Esophagus muscularis mucosa (tissue), 4 donors: ENCODE results near the gene CDK4. TPM values are rescaled to one million over a fixed set of nuclear protein-coding genes. Genes with fewer than 3 reads are reported as not detected.

Experiments
- DNase-seq: peaks from one replicate; pipeline ENCODE4 v3.0.0-alpha.2; 2017; ENCODE audit errors: extremely low spot score
- H3K27ac ChIP-seq, 4 donors: fragments of 200-600 bp; sonication (generic); replicated peaks in 1 of 4; 1 replicate in 3 of 4; 2 replicates in 1 of 4; pipeline ENCODE4 v1.5.1; 2016 to 2019; ENCODE audit warnings: mild to moderate bottlenecking in 1 of 4
- H3K27me3 ChIP-seq, 4 donors: fragments of 200-600 bp; sonication (generic); one replicate each; pipeline versions ENCODE4 v1.5.1 to v1.6.0; 2016 to 2019
- H3K36me3 ChIP-seq, 4 donors: fragments of 200-600 bp; sonication (generic); one replicate each; pipeline ENCODE4 v1.5.1; 2016 to 2019
- H3K4me1 ChIP-seq, 4 donors: fragments of 200-600 bp; sonication (generic); one replicate each; pipeline ENCODE4 v1.5.1; 2016 to 2019
- H3K4me3 ChIP-seq, 4 donors: fragments of 200-600 bp; sonication (generic); 1 replicate in 2 of 4; 2 replicates in 2 of 4; pipeline ENCODE4 v1.5.1; 2016 to 2019; ENCODE audit warnings: mild to moderate bottlenecking in 4 of 4, moderate library complexity in 1 of 4
- H3K9me3 ChIP-seq, 4 donors: fragments of 200-600 bp; sonication (generic); 1 replicate in 3 of 4; 2 replicates in 1 of 4; pipeline ENCODE4 v1.5.1; 2016 to 2019
- EP300 ChIP-seq: sonication (generic); formaldehyde crosslinking; IDR thresholded peaks from one replicate; pipeline ENCODE4 v1.6.1; 2017; ENCODE audit warnings: antibody characterized with exemption
- POLR2A ChIP-seq: fragments of 450-650 bp; IDR thresholded peaks from one replicate; pipeline ENCODE4 v1.6.1; 2017; ENCODE audit warnings: antibody characterized with exemption, moderate library complexity, mild to moderate bottlenecking, low read depth
- POLR2AphosphoS5 ChIP-seq, 2 donors: sonication (generic); formaldehyde crosslinking; IDR thresholded peaks; one replicate each; pipeline ENCODE4 v1.6.1; 2017; ENCODE audit warnings: antibody characterized with exemption in 2 of 2
- WGBS: methylation state at CpG from one replicate; pipeline ENCODE4 v1.1.5; 2018; 5-methylcytosine and 5-hydroxymethylcytosine counted together
- intact Hi-C: fragments of 100-400 bp; cut with DNase I; formaldehyde crosslinking; loops from one replicate; pipeline ENCODE4 v1.15.1; 2023
- total RNA-seq, 4 donors: library from RNA; depleted of rRNA; stranded (reverse); fragments of >200 nt; gene quantifications; one replicate each; pipeline versions ENCODE4 v1.1.0 to v1.2.1, GENCODE V29; 2016
- TF ChIP-seq, protein P1 (sequence below), 3 experiments: fragments of 200-600 bp in 2 of 3; fragments of 450-650 bp in 1 of 3; sonication (generic) in 2 of 3; IDR thresholded peaks; one replicate each; pipeline ENCODE4 v1.5.1; 2017 to 2019; ENCODE audit warnings: antibody characterized with exemption in 3 of 3, mild to moderate bottlenecking in 2 of 3, moderate library complexity in 1 of 3

The CDK4 gene
- total RNA-seq, 4 donors from 2014 or later: 43.6 to 85.7 (median 71.3) TPM

DNA sequence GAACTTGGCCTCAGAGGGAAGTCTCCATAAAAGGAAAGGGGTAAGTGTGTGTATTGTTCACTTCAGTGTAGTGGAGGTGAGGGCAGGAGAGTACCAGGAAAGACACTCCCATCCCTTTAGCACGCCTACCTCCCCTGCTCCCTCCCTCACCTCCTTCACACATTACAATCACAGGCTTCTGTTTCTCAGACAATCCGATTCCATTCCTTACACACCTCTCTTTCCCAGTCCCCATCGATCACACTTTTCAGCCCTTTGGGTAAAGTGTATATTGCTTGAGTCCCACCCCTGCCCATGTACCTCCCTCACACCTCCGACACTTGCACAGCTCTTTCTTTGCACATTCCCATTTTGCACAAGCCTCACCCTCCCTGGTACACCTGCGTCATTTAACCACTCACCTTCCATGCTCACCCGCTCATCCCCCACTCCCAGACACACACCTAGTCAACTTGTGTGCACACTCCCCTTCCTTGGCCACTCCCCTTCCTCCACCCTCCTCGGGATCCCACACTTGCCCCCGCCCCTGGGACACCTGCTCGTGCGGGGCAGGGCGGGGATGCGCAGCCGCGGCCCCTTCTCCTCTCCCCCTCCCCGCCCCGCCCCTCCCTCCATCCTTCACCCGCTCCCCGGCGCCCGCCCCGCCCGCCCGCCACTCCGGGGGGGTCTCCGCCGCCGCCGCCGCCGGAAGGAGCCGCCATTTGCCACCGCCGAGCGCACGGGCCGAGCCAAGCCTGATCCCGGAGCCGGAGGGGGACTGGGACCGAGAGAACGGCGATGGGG is 2.5 kb upstream of the CDK4 start, which contains the start of gene MARCHF9:
Gene MARCHF9 (plus strand): TSS at position 693 of the 783 bp plus-strand sequence. CDS start 426 bp downstream, outside the sequence.
- peaks cover 26 to 64% (median 44%) of the 10 kb centered on the region in 4 donors for H3K4me1 ChIP-seq
- DNase-seq: no peak
- H3K27ac ChIP-seq: peak within 1 kb of the TSS; percentile 65 to 74 (median 72)
- no peaks in the 10 kb centered on the region for H3K27me3 ChIP-seq
- no peaks in the 10 kb centered on the region for H3K9me3 ChIP-seq
- peak within 1 kb of the TSS; percentile 74 to 91 (median 86) for H3K4me3 ChIP-seq
- WGBS: 4% methylated on average over 16 of the region's 41 CpGs
- intact Hi-C loops: no loop called here
- TF ChIP-seq POLR2AphosphoS5 (IDR thresholded peaks at IDR 0.05) (peak in 1 of 2 donors; percentile 37), POLR2A (no peak)
- peaks cover 11 to 32% (median 27%) of the 10 kb centered on the region in 4 donors for H3K36me3 ChIP-seq

DNA sequence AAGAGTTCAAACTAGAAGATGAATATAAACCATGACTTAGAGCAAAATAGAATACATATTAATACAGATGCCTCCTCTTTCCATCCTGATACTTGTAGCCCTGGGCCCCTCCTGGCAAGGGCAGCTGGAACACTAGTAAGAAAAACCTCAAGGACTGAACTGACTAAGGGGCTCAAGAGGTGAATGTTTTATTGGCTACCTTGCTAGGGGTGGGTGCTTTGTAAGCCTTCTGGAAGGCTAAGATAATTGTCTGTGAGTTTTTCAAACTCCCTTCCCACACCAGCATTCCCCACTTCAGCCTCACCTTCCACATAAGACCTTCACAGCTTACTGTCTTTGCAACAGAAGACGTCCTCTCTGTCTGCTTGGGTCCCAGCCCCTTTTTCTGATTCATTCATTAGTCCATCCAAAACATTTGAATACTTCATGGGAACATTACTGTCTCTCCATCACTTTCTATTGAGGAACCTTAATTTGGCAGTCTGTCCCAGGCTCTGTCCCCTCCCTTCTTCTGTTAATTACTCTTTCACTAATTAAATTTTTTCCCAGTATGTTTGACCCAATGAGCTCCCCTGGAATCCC is 1.7 kb upstream of the CDK4 start:
- DNase-seq: no peak
- TF ChIP-seq POLR2A: no peak
- TF ChIP-seq, protein P1, sequence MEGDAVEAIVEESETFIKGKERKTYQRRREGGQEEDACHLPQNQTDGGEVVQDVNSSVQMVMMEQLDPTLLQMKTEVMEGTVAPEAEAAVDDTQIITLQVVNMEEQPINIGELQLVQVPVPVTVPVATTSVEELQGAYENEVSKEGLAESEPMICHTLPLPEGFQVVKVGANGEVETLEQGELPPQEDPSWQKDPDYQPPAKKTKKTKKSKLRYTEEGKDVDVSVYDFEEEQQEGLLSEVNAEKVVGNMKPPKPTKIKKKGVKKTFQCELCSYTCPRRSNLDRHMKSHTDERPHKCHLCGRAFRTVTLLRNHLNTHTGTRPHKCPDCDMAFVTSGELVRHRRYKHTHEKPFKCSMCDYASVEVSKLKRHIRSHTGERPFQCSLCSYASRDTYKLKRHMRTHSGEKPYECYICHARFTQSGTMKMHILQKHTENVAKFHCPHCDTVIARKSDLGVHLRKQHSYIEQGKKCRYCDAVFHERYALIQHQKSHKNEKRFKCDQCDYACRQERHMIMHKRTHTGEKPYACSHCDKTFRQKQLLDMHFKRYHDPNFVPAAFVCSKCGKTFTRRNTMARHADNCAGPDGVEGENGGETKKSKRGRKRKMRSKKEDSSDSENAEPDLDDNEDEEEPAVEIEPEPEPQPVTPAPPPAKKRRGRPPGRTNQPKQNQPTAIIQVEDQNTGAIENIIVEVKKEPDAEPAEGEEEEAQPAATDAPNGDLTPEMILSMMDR (IDR thresholded peaks at IDR 0.05): no peak
- TF ChIP-seq EP300: no peak
- no peak for TF ChIP-seq POLR2AphosphoS5 (IDR thresholded peaks at IDR 0.05)
- intact Hi-C loops: no loop called here
- WGBS: 32% methylated on average over 1 of the region's 1 CpG
- Histone ChIP-seq H3K4me1 (peaks cover 26 to 64% (median 44%) of the 10 kb centered on the region in 4 donors), H3K27ac (peak overlapping the region in 2 of 4 donors; percentile 69 to 74), H3K9me3 (no peaks in the 10 kb centered on the region), H3K4me3 (peak overlapping the region in 1 of 4 donors; percentile 74), H3K27me3 (no peaks in the 10 kb centered on the region), H3K36me3 (peaks cover 17 to 36% (median 29%) of the 10 kb centered on the region in 4 donors)

DNA sequence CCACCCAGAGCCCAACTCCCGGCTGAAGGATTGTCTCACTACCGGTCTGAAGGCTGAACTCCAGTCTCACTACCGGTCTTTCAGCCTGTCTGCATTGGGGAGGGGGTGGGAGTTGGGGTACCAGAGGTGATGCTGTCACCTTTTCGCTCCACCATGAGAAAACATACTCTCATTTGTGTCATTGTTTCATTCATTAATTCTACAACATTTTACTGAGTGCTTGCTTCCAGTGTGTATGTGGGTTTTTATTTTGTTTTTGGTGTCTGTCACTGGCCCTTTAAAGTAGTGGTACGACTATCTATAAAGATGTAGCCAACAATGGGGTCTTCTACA is 524 bp upstream of the CDK4 start:
- H3K4me1 ChIP-seq: peaks cover 26 to 64% (median 44%) of the 10 kb centered on the region in 4 donors
- no peaks in the 10 kb centered on the region for H3K9me3 ChIP-seq
- H3K27me3 ChIP-seq: no peaks in the 10 kb centered on the region
- DNase-seq: no peak
- 0% methylated on average over 5 of the region's 5 CpGs for WGBS
- intact Hi-C loops: no loop called here
- peak overlapping the region; percentile 61 to 91 (median 72) for H3K4me3 ChIP-seq
- TF ChIP-seq EP300 (no peak), POLR2AphosphoS5 (IDR thresholded peaks at IDR 0.05) (no peak), POLR2A (no peak)
- TF ChIP-seq, protein P1 (IDR thresholded peaks at IDR 0.05): no peak
- peak overlapping the region; percentile 58 to 92 (median 84) for H3K27ac ChIP-seq
- peaks cover 29 to 36% (median 30%) of the 10 kb centered on the region in 4 donors for H3K36me3 ChIP-seq

DNA sequence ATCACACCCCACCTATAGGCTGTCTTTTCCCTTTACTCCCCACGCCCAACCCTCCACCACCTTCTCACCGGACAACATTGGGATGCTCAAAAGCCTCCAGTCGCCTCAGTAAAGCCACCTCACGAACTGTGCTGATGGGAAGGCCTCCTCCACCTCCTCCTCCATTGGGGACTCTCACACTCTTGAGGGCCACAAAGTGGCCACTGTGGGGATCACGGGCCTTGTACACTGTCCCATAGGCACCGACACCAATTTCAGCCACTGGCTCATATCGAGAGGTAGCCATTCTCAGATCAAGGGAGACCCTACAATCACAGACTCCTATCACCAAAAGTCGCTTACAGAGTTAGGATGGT is 700 bp downstream of the CDK4 start:
- Histone ChIP-seq H3K4me3 (peak overlapping the region; percentile 61 to 91 (median 72)), H3K4me1 (peaks cover 24 to 59% (median 38%) of the 10 kb centered on the region in 4 donors), H3K9me3 (no peaks in the 10 kb centered on the region), H3K27me3 (no peaks in the 10 kb centered on the region), H3K36me3 (peaks cover 38 to 47% (median 42%) of the 10 kb centered on the region in 4 donors), H3K27ac (peak overlapping the region; percentile 80 to 92 (median 90))
- DNase-seq: no peak
- intact Hi-C loops: no loop called here
- 20% methylated on average over 4 of the region's 8 CpGs for WGBS
- TF ChIP-seq POLR2AphosphoS5 (IDR thresholded peaks at IDR 0.05): no peak
- TF ChIP-seq POLR2A: no peak
- TF ChIP-seq EP300: no peak
- TF ChIP-seq, protein P1 (IDR thresholded peaks at IDR 0.05): no peak
